Activated naive CD8-positive, alpha-beta T cell treated with anti-CD3 and anti-CD28 coated beads for 36 hours (primary cell): ENCODE results near the gene HK3. TPM values are rescaled to one million over a fixed set of nuclear protein-coding genes. Genes with fewer than 3 reads are reported as not detected.
A peak's percentile ranks its signal among the peaks of the same experiment; 100 is the strongest.

Source experiments
- DNase-seq: peaks from one replicate; pipeline ENCODE4 v3.0.0; 2021
- H3K27ac Mint-ChIP-seq: one replicate; pipeline ENCODE4 v1.8.0; 2022; ENCODE audit warnings: mild to moderate bottlenecking, moderate library complexity, mixed read lengths
- H3K27me3 Mint-ChIP-seq: one replicate; pipeline ENCODE4 v1.8.0; 2022; ENCODE audit warnings: mild to moderate bottlenecking, mixed read lengths
- H3K36me3 Mint-ChIP-seq: one replicate; pipeline ENCODE4 v1.8.0; 2021; ENCODE audit warnings: mild to moderate bottlenecking, mixed read lengths
- H3K4me1 Mint-ChIP-seq: one replicate; pipeline ENCODE4 v1.8.0; 2021; ENCODE audit warnings: mixed read lengths
- H3K4me3 Mint-ChIP-seq: one replicate; pipeline ENCODE4 v1.8.0; 2022; ENCODE audit warnings: mild to moderate bottlenecking, moderate library complexity, mixed read lengths
- H3K9me3 Mint-ChIP-seq: one replicate; pipeline ENCODE4 v1.8.0; 2022; ENCODE audit warnings: mixed read lengths
- total RNA-seq, 2 experiments: library from RNA; stranded (reverse); gene quantifications; one replicate each; pipeline ENCODE4 v1.2.3, GENCODE V29; 2021

HK3 gene
- total RNA-seq, 2 experiments from 2014 or later: not detected

- Mint-ChIP-seq H3K36me3 (peaks cover 17% of the 10 kb centered on the region), H3K27me3 (no peaks in the 10 kb centered on the region), H3K4me3 (no peak overlapping the region), H3K9me3 (no peaks in the 10 kb centered on the region), H3K4me1 (peaks cover 29% of the 10 kb centered on the region), H3K27ac (peak overlapping the region; percentile 63)
- no peak for DNase-seq
These were observed 13.0 kb upstream of the HK3 start for GRCh38 chr5:176912115-176912514.

- no peaks in the 10 kb centered on the region for H3K9me3 Mint-ChIP-seq
- H3K27ac Mint-ChIP-seq: no peak overlapping the region
These were observed 9.7 kb upstream of the HK3 start for GRCh38 chr5:176908675-176909368.

GRCh38 chr5:176906796-176907195 lies 7.7 kb upstream of the HK3 start:
- Mint-ChIP-seq H3K27ac (no peak overlapping the region), H3K9me3 (no peaks in the 10 kb centered on the region), H3K27me3 (no peaks in the 10 kb centered on the region), H3K4me3 (no peak overlapping the region), H3K36me3 (peaks cover 32% of the 10 kb centered on the region), H3K4me1 (peaks cover 33% of the 10 kb centered on the region)
- DNase-seq: no peak

More at GRCh38 chr5:176908675-176909368, 9.7 kb upstream of the HK3 start:
- Mint-ChIP-seq H3K36me3 (peaks cover 27% of the 10 kb centered on the region), H3K4me3 (no peak overlapping the region), H3K4me1 (peaks cover 25% of the 10 kb centered on the region), H3K27me3 (no peaks in the 10 kb centered on the region)
- no peak for DNase-seq

GRCh38 chr5:176906126-176906525 lies 7.0 kb upstream of the HK3 start:
- Mint-ChIP-seq H3K9me3 (no peaks in the 10 kb centered on the region), H3K27ac (no peak overlapping the region), H3K36me3 (peaks cover 34% of the 10 kb centered on the region), H3K4me1 (peaks cover 32% of the 10 kb centered on the region), H3K27me3 (no peaks in the 10 kb centered on the region), H3K4me3 (no peak overlapping the region)
- no peak for DNase-seq

- no peak overlapping the region for H3K4me3 Mint-ChIP-seq
- peaks cover 39% of the 10 kb centered on the region for H3K36me3 Mint-ChIP-seq
- H3K9me3 Mint-ChIP-seq: no peaks in the 10 kb centered on the region
- H3K27ac Mint-ChIP-seq: peak overlapping the region; percentile 12
- DNase-seq: no peak
- H3K27me3 Mint-ChIP-seq: no peaks in the 10 kb centered on the region
- peaks cover 30% of the 10 kb centered on the region for H3K4me1 Mint-ChIP-seq
These were observed 5.1 kb upstream of the HK3 start for GRCh38 chr5:176904276-176904675.

- Mint-ChIP-seq H3K36me3 (peaks cover 33% of the 10 kb centered on the region), H3K4me1 (peaks cover 34% of the 10 kb centered on the region), H3K9me3 (no peaks in the 10 kb centered on the region), H3K4me3 (no peak overlapping the region), H3K27me3 (no peaks in the 10 kb centered on the region), H3K27ac (peak overlapping the region; percentile 47)
- no peak for DNase-seq
These were observed 3.9 kb upstream of the HK3 start for GRCh38 chr5:176902911-176903664.

- H3K36me3 Mint-ChIP-seq: peaks cover 29% of the 10 kb centered on the region
- DNase-seq: no peak
- H3K27me3 Mint-ChIP-seq: no peaks in the 10 kb centered on the region
- peaks cover 38% of the 10 kb centered on the region for H3K4me1 Mint-ChIP-seq
- peak overlapping the region; percentile 75 for H3K27ac Mint-ChIP-seq
- no peak overlapping the region for H3K4me3 Mint-ChIP-seq
- H3K9me3 Mint-ChIP-seq: no peaks in the 10 kb centered on the region
These were observed 3.1 kb upstream of the HK3 start for GRCh38 chr5:176902102-176902814.

GRCh38 chr5:176901260-176902101 lies 2.3 kb upstream of the HK3 start:
- H3K27me3 Mint-ChIP-seq: no peaks in the 10 kb centered on the region
- H3K36me3 Mint-ChIP-seq: peaks cover 29% of the 10 kb centered on the region
- H3K4me1 Mint-ChIP-seq: peaks cover 38% of the 10 kb centered on the region
- no peak overlapping the region for H3K4me3 Mint-ChIP-seq
- H3K9me3 Mint-ChIP-seq: no peaks in the 10 kb centered on the region
- peak; percentile 10 for DNase-seq
- H3K27ac Mint-ChIP-seq: peak overlapping the region; percentile 75

GRCh38 chr5:176900780-176901204 lies 1.6 kb upstream of the HK3 start:
- Mint-ChIP-seq H3K4me1 (peaks cover 38% of the 10 kb centered on the region), H3K4me3 (no peak overlapping the region), H3K27me3 (no peaks in the 10 kb centered on the region), H3K36me3 (peaks cover 29% of the 10 kb centered on the region), H3K9me3 (no peaks in the 10 kb centered on the region), H3K27ac (no peak overlapping the region)
- no peak for DNase-seq

- Mint-ChIP-seq H3K36me3 (peaks cover 27% of the 10 kb centered on the region), H3K4me3 (no peak overlapping the region), H3K9me3 (no peaks in the 10 kb centered on the region), H3K27ac (no peak overlapping the region), H3K4me1 (peaks cover 38% of the 10 kb centered on the region), H3K27me3 (peaks cover 4% of the 10 kb centered on the region)
- no peak for DNase-seq
These were observed 1.0 kb upstream of the HK3 start for GRCh38 chr5:176899946-176900779.

GRCh38 chr5:176897263-176897662 lies 1.9 kb downstream of the HK3 start:
- Mint-ChIP-seq H3K4me3 (no peak overlapping the region), H3K4me1 (peaks cover 28% of the 10 kb centered on the region), H3K36me3 (peaks cover 16% of the 10 kb centered on the region), H3K27me3 (peaks cover 4% of the 10 kb centered on the region), H3K9me3 (no peaks in the 10 kb centered on the region), H3K27ac (no peak overlapping the region)
- DNase-seq: no peak

GRCh38 chr5:176895831-176896230 lies 3.3 kb downstream of the HK3 start:
- H3K9me3 Mint-ChIP-seq: no peaks in the 10 kb centered on the region
- H3K27me3 Mint-ChIP-seq: peaks cover 4% of the 10 kb centered on the region
- no peak for DNase-seq
- no peak overlapping the region for H3K4me3 Mint-ChIP-seq
- peaks cover 5% of the 10 kb centered on the region for H3K36me3 Mint-ChIP-seq
- peaks cover 16% of the 10 kb centered on the region for H3K4me1 Mint-ChIP-seq
- no peak overlapping the region for H3K27ac Mint-ChIP-seq

GRCh38 chr5:176894298-176894697 lies 4.8 kb downstream of the HK3 start:
- Mint-ChIP-seq H3K4me1 (peaks cover 8% of the 10 kb centered on the region), H3K36me3 (peaks cover 1% of the 10 kb centered on the region), H3K27ac (no peak overlapping the region), H3K9me3 (no peaks in the 10 kb centered on the region), H3K27me3 (peaks cover 9% of the 10 kb centered on the region), H3K4me3 (no peak overlapping the region)
- no peak for DNase-seq

- no peak for DNase-seq
- H3K4me3 Mint-ChIP-seq: no peak overlapping the region
- H3K4me1 Mint-ChIP-seq: peaks cover 3% of the 10 kb centered on the region
- no peaks in the 10 kb centered on the region for H3K9me3 Mint-ChIP-seq
- H3K27me3 Mint-ChIP-seq: peaks cover 9% of the 10 kb centered on the region
- H3K36me3 Mint-ChIP-seq: peaks cover 1% of the 10 kb centered on the region
- no peak overlapping the region for H3K27ac Mint-ChIP-seq
These were observed 6.5 kb downstream of the HK3 start for GRCh38 chr5:176892663-176893062.
